Dendritic cell treated with granulocyte-macrophage colony-stimulating factor and Interleukin-4, amounts not matched to agents 40 ng/mL and 50 ng/mL, for 4 days (primary cell): ENCODE results near the gene IFNGR1.
"Not testable (repeated sequence)": the region's sequence is repeated elsewhere in the genome, so short reads cannot be mapped to it uniquely, and the experiment has no call there.

ENCODE experiments used
- H3K27ac Mint-ChIP-seq: one replicate; pipeline ENCODE4 v1.8.0; 2022; ENCODE audit warnings: mild to moderate bottlenecking, mixed read lengths
- H3K27me3 Mint-ChIP-seq: one replicate; pipeline ENCODE4 v1.8.0; 2022; ENCODE audit warnings: mild to moderate bottlenecking, mixed read lengths
- H3K36me3 Mint-ChIP-seq: one replicate; pipeline ENCODE4 v1.8.0; 2022; ENCODE audit warnings: low read depth, mixed read lengths
- H3K4me1 Mint-ChIP-seq: one replicate; pipeline ENCODE4 v1.8.0; 2022; ENCODE audit warnings: low read depth, mixed read lengths
- H3K4me3 Mint-ChIP-seq: one replicate; pipeline ENCODE4 v1.8.0; 2022; ENCODE audit warnings: mild to moderate bottlenecking, moderate library complexity, mixed read lengths
- H3K9me3 Mint-ChIP-seq: one replicate; pipeline ENCODE4 v1.8.0; 2022; ENCODE audit warnings: mixed read lengths
- intact Hi-C: fragments of 100-400 bp; cut with micrococcal nuclease; formaldehyde crosslinking; loops from one replicate; pipeline ENCODE4 v1.15.0; 2022

The IFNGR1 gene

DNA sequence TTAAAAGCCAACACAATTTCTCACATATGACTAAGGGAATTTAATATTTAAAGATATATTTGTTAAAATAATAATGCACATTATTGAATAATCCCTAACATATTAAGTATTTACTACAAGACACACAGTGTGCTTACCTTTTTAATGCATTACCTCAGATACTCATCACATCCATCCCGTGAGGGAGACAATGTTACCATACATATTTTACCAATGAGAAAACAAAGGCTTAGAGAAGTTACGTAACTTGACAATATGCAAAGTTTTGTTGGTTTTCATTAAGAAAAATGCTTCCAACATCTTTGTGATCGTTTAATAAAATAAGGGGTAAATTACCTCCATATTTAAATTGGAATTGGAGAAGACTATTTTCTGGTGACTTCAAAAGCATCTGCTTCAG is 4.3 kb downstream of the IFNGR1 start:
- Mint-ChIP-seq H3K9me3 (peaks cover 2% of the 10 kb centered on the region), H3K27me3 (no peaks in the 10 kb centered on the region), H3K4me1 (peaks cover 70% of the 10 kb centered on the region), H3K4me3 (peak overlapping the region; percentile 23), H3K27ac (peak overlapping the region; percentile 60), H3K36me3 (peaks cover 88% of the 10 kb centered on the region)
- intact Hi-C loops, result loop anchor here (5.0 kb wide), 2 partner anchors 32 to 78 kb away; no protein-coding TSS in a partner anchor

- Mint-ChIP-seq H3K4me3 (peak overlapping the region; percentile 63), H3K27me3 (no peaks in the 10 kb centered on the region), H3K9me3 (peaks cover 13% of the 10 kb centered on the region), H3K4me1 (peaks cover 77% of the 10 kb centered on the region), H3K27ac (peak overlapping the region; percentile 60), H3K36me3 (peaks cover 93% of the 10 kb centered on the region)
- intact Hi-C loops, result loop anchor here (5.0 kb wide), 1 partner anchor 33 kb away; no protein-coding TSS in a partner anchor
Measured at GRCh38 chr6:137213813-137214212, 5.4 kb downstream of the IFNGR1 start.

DNA sequence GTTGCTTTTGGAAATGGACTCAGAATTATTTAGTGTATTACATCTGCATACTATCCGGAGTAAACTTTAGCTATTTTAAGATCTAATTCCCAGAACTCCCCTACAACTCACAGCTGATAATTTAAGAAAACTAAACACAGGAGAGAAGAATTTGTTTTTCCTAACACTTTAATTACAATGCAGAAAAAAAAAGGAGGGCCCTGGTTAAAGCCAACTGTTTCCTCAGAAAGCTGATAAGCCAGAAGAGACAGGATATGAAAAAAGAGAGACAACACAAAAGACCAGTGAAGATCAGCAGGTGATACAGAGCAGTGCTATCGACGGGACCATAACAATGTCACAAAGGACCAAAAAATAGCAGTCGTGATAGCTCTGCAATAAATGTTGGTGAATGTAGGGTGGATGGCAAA is 5.8 kb downstream of the IFNGR1 start:
- intact Hi-C loops, result loop anchor here (5.0 kb wide), 1 partner anchor 34 kb away; no protein-coding TSS in a partner anchor
- H3K4me1 Mint-ChIP-seq, result peaks cover 82% of the 10 kb centered on the region
- H3K27me3 Mint-ChIP-seq, result no peaks in the 10 kb centered on the region
- peak overlapping the region; percentile 51 for H3K4me3 Mint-ChIP-seq
- peak overlapping the region; percentile 21 for H3K27ac Mint-ChIP-seq
- H3K36me3 Mint-ChIP-seq, result peaks cover 93% of the 10 kb centered on the region
- peaks cover 18% of the 10 kb centered on the region for H3K9me3 Mint-ChIP-seq

GRCh38 chr6:137211910-137212309 is 7.3 kb downstream of the IFNGR1 start:
- Mint-ChIP-seq H3K27ac (no peak overlapping the region), H3K27me3 (no peaks in the 10 kb centered on the region), H3K9me3 (peaks cover 30% of the 10 kb centered on the region), H3K36me3 (peaks cover 92% of the 10 kb centered on the region), H3K4me1 (peaks cover 80% of the 10 kb centered on the region), H3K4me3 (peak overlapping the region; percentile 9)
- intact Hi-C loops, result loop anchor here (5.0 kb wide), 1 partner anchor 35 kb away; no protein-coding TSS in a partner anchor

DNA sequence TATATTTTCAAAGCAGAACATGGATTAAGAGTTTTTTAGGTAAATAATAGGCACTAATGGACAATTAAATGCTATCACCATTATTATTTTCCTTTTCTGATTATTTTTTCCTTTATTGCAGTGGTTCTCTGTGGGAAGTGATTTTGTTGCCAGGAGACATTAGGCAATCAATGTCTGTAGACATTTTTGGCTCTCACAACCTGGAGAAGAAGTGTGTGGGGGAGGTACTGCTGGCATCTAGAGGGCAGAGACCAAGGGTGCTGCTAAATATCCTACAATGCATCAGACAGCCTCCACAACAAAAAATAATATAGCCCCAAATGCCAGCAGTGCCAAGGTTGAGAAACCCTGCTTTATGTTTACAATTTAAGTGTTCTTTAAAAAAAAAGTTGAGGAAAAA is 8.3 kb downstream of the IFNGR1 start:
- Mint-ChIP-seq H3K9me3 (peaks cover 30% of the 10 kb centered on the region), H3K4me3 (no peak overlapping the region), H3K27ac (no peak overlapping the region), H3K4me1 (peaks cover 79% of the 10 kb centered on the region), H3K36me3 (peaks cover 93% of the 10 kb centered on the region), H3K27me3 (no peaks in the 10 kb centered on the region)
- intact Hi-C loops, result loop anchor here (5.0 kb wide), 1 partner anchor 36 kb away; no protein-coding TSS in a partner anchor

DNA sequence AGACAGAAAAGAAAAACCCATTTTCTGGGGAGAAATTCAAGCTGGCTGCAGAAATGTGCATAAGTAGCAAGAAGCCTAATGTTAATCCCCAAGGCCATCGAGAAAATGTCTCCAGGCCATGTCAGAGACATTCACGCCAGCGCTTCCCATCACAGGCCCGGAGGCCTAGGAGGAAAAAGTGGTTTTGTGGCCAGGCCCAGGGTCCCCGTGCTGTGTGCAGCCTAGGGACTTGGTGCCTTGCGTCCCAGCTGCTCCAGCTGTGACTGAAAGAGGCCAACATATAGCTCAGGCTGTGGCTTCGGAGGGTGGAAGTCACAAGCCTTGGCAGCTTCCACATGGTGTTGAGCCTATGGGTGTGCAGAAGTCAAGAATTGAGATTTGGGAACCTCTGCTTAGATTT is 10.9 kb downstream of the IFNGR1 start:
- Mint-ChIP-seq H3K4me3 (no peak overlapping the region), H3K27me3 (no peaks in the 10 kb centered on the region), H3K9me3 (peaks cover 30% of the 10 kb centered on the region), H3K36me3 (peaks cover 96% of the 10 kb centered on the region), H3K4me1 (peaks cover 68% of the 10 kb centered on the region), H3K27ac (peak overlapping the region; percentile 6)
- intact Hi-C loops, result loop anchor here (10.0 kb wide), 1 partner anchor 113 kb away; no protein-coding TSS in a partner anchor

DNA sequence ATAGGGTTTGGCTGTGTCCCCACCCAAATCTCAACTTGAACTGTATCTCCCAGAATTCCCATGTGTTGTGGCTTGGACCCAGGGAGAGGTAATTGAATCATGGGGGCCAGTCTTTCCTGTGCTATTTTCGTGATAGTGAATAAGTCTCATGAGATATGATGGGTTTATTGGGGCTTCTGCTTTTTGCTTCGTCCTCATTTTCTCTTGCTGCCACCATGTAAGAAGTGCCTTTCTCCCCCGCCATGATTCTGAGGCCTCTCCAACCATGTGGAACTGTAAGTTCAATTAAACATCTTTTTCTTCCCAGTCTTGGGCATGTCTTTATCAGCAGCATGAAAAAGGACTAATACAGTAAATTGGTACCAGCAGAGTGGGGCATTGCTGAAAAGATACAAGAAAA is 11.7 kb downstream of the IFNGR1 start:
- H3K27me3 Mint-ChIP-seq, H3K4me3 Mint-ChIP-seq: not testable (repeated sequence)
- intact Hi-C loops, result loop anchor here (10.0 kb wide), 1 partner anchor 113 kb away; no protein-coding TSS in a partner anchor
- H3K4me1 Mint-ChIP-seq, result peaks cover 62% of the 10 kb centered on the region
- H3K36me3 Mint-ChIP-seq, result peaks cover 97% of the 10 kb centered on the region
- peaks cover 30% of the 10 kb centered on the region for H3K9me3 Mint-ChIP-seq
- H3K27ac Mint-ChIP-seq, result peak overlapping the region; percentile 6

- H3K36me3 Mint-ChIP-seq, result peaks cover 97% of the 10 kb centered on the region
- no peak overlapping the region for H3K4me3 Mint-ChIP-seq
- H3K4me1 Mint-ChIP-seq, result peaks cover 53% of the 10 kb centered on the region
- intact Hi-C loops, result loop anchor here (10.0 kb wide), 1 partner anchor 112 kb away; no protein-coding TSS in a partner anchor
- H3K9me3 Mint-ChIP-seq, result peaks cover 30% of the 10 kb centered on the region
- no peak overlapping the region for H3K27ac Mint-ChIP-seq
- no peaks in the 10 kb centered on the region for H3K27me3 Mint-ChIP-seq
Measured at GRCh38 chr6:137206577-137206976, 12.6 kb downstream of the IFNGR1 start.

DNA sequence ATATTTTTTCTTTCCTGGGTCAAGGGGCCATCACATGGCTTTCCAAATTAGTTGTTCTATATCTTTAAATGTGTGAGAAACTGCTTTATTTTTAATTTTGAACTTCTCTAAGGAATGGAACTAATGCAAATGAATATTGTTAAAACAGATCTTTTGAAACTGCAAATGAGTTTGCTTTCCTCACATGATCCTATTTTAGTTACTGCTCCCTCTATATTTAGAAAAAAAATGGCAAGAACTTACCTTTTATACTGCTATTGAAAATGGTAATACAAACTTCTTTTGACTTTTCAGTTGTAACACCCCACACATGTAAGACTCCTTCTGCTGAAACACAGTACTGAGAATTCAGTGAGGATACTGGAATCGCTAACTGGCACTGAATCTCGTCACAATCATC is 15.9 kb downstream of the IFNGR1 start:
- H3K27ac Mint-ChIP-seq, result no peak overlapping the region
- H3K4me1 Mint-ChIP-seq, result peaks cover 24% of the 10 kb centered on the region
- H3K9me3 Mint-ChIP-seq, result peaks cover 11% of the 10 kb centered on the region
- intact Hi-C loops, result loop anchor here (5.0 to 10.0 kb wide), 2 partner anchors 66 to 108 kb away; no protein-coding TSS in a partner anchor
- peaks cover 89% of the 10 kb centered on the region for H3K36me3 Mint-ChIP-seq
- H3K4me3 Mint-ChIP-seq, result no peak overlapping the region
- no peaks in the 10 kb centered on the region for H3K27me3 Mint-ChIP-seq

DNA sequence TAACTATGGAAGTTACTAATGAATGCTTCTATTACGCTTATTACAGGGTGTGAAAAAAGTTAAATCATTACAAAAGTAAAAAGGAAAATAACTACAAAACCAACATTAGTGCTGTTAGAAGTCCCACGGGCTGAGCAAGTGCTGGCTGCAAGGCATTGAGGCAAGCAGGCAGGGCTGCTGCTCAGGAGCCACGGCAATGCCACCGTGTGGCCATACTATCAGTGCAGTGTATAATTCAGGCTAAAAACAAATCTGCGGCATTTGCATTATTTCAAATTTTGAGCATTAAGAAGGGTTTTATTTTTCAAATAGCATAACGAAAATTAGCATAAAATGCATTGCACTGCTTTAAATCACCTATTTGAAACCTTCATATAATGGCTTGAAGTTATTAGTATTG is 17.1 kb downstream of the IFNGR1 start:
- Mint-ChIP-seq H3K36me3 (peaks cover 88% of the 10 kb centered on the region), H3K4me1 (peaks cover 16% of the 10 kb centered on the region), H3K9me3 (no peaks in the 10 kb centered on the region), H3K27me3 (no peaks in the 10 kb centered on the region), H3K27ac (no peak overlapping the region), H3K4me3 (no peak overlapping the region)
- intact Hi-C loops, result loop anchor here (5.0 to 10.0 kb wide), 2 partner anchors 65 to 107 kb away; no protein-coding TSS in a partner anchor

DNA sequence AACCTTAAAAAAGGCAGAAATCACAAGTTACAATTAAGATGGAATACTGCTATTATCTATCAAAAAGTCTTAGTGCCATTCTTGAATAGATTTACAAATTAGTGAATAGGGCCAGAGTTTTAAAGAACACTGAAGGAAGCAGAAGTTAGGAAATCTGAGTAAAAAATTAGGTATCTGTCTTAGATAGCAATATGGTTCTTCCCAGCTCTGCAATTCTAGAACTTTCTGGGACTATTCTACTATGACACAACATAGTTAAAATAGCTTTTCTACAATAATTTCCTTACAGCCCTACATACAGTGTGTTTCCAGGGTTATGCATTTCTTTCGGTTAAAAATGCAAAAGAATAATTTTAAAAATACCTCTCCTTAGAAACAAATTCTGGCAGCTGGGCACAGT is 18.2 kb downstream of the IFNGR1 start:
- Mint-ChIP-seq H3K36me3 (peaks cover 90% of the 10 kb centered on the region), H3K27ac (no peak overlapping the region), H3K4me1 (peaks cover 10% of the 10 kb centered on the region), H3K27me3 (no peaks in the 10 kb centered on the region), H3K9me3 (no peaks in the 10 kb centered on the region), H3K4me3 (no peak overlapping the region)
- intact Hi-C loops, result loop anchor here (5.0 to 10.0 kb wide), 2 partner anchors 64 to 106 kb away; no protein-coding TSS in a partner anchor

DNA sequence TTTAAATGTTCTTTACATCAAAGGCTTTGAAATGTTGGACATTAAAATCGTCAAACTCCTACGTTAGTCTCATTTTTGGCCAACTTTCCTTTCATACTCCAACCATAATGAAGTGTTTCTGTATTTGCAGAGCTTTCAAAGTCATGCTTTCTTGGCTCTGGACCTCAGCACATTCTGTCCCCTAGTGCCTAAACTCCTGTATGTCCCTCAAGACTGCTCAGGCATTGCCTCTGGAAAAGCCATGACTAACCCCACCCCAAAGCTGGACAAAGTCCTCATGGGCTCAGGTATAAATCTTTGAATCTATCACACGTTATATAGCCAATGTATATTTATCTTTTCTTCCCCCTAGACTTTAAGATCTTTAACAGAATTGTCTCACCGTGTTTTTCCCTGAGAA is 18.9 kb downstream of the IFNGR1 start:
- Mint-ChIP-seq H3K27ac (no peak overlapping the region), H3K36me3 (peaks cover 85% of the 10 kb centered on the region), H3K4me1 (peaks cover 6% of the 10 kb centered on the region), H3K4me3 (no peak overlapping the region), H3K27me3 (no peaks in the 10 kb centered on the region), H3K9me3 (no peaks in the 10 kb centered on the region)
- intact Hi-C loops, result loop anchor here (5.0 to 10.0 kb wide), 2 partner anchors 63 to 105 kb away; no protein-coding TSS in a partner anchor

DNA sequence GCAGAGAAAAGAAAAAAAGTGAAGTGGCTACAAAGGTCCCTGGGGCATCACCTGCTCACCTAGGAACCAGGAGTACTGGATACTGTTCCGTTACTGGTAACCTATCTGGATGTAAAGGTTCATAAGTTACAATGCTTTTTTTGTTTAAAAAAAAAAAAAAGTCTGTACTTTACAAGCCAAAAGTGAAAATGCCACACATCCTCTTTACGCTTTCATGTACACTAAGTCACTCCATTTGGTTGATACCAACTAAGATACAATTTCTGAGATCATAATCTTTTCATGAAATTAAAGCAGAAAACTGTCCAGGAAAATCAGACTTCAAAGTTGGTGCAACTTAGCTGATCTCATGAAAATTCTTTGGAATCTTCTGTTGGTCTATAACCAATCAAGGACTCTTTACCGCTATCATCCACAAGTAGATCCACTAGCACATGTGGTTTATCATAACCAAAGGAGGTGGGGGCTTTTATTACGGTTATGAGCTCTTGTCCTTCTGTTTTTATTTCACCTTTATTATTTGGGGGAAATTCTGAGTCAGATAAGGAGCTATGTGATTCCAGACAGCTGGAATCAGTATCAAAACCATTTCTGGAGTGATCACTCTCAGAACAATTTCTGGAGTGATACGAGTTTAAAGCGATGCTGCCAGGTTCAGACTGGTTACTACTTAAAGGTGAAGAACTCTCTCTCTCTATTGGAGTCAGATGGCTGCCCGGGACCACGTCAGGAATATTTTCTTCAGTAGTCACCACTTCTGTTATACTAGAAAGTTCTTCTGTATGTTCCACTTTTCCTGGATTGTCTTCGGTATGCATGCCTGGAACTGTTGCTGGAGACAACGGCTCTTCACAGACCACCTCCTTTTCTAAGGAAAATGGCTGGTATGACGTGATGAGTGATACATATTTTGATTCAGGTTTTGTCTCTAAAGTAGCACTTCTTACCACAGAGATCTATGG is 21.2 kb downstream of the IFNGR1 start:
- no peaks in the 10 kb centered on the region for H3K9me3 Mint-ChIP-seq
- no peak overlapping the region for H3K4me3 Mint-ChIP-seq
- H3K4me1 Mint-ChIP-seq, result no peaks in the 10 kb centered on the region
- H3K36me3 Mint-ChIP-seq, result peaks cover 62% of the 10 kb centered on the region
- H3K27ac Mint-ChIP-seq, result no peak overlapping the region
- intact Hi-C loops, result no loop called here
- H3K27me3 Mint-ChIP-seq, result no peaks in the 10 kb centered on the region
